ENCODE measurements around the gene NBPF3.

- TF ChIP-seq, protein P1, sequence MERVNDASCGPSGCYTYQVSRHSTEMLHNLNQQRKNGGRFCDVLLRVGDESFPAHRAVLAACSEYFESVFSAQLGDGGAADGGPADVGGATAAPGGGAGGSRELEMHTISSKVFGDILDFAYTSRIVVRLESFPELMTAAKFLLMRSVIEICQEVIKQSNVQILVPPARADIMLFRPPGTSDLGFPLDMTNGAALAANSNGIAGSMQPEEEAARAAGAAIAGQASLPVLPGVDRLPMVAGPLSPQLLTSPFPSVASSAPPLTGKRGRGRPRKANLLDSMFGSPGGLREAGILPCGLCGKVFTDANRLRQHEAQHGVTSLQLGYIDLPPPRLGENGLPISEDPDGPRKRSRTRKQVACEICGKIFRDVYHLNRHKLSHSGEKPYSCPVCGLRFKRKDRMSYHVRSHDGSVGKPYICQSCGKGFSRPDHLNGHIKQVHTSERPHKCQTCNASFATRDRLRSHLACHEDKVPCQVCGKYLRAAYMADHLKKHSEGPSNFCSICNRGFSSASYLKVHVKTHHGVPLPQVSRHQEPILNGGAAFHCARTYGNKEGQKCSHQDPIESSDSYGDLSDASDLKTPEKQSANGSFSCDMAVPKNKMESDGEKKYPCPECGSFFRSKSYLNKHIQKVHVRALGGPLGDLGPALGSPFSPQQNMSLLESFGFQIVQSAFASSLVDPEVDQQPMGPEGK (CRISPR knock-in tag; IDR thresholded peaks at IDR 0.05; ENCODE audit: borderline replicate concordance) = no peak
- TF ChIP-seq ISL1 (CRISPR knock-in tag; IDR thresholded peaks at IDR 0.05) = no peak
- TF ChIP-seq TCF4 (CRISPR knock-in tag; IDR thresholded peaks at IDR 0.05; ENCODE audit: borderline replicate concordance) = no peak
- no peak for TF ChIP-seq CREB5 (CRISPR knock-in tag; IDR thresholded peaks at IDR 0.05; ENCODE audit: low read depth)
- no peak for TF ChIP-seq SNAI2 (CRISPR knock-in tag; IDR thresholded peaks at IDR 0.05)
- TF ChIP-seq CSDC2 (CRISPR knock-in tag; IDR thresholded peaks at IDR 0.05) = no peak
- TF ChIP-seq RARB (CRISPR knock-in tag; IDR thresholded peaks at IDR 0.05) = no peak
- TF ChIP-seq ESRRG (CRISPR knock-in tag; IDR thresholded peaks at IDR 0.05) = no peak
Measured at GRCh38 chr1:21435646-21436487, 4.1 kb upstream of the NBPF3 start.
